Right lung (tissue), 5 donors: ENCODE results near the gene SPOCK1. TPM values are rescaled to one million over a fixed set of nuclear protein-coding genes. Genes with fewer than 3 reads are reported as not detected.

Experiments used
- DNase-seq, 2 donors: peaks; one replicate each; pipeline ENCODE4 v3.0.0-alpha.2; 2013
- polyA plus RNA-seq, 5 donors: library from polyadenylated mRNA; unstranded; fragments of 120-200 nt; gene quantifications; one replicate each; pipeline versions ENCODE4 v1.2.1 to v1.2.3, GENCODE V29; 2013; ENCODE audit warnings: inconsistent platforms in 1 of 5, low replicate concordance in 1 of 5; ENCODE audit not compliant: insufficient read length in 5 of 5, insufficient read depth in 1 of 5

The SPOCK1 gene
- polyA plus RNA-seq, 5 donors, result 0.43 to 1.4 (median 0.55) TPM

- DNase-seq, result no peak
These were observed 202.8 kb downstream of the SPOCK1 start for GRCh38 chr5:137296213-137296781.

DNA sequence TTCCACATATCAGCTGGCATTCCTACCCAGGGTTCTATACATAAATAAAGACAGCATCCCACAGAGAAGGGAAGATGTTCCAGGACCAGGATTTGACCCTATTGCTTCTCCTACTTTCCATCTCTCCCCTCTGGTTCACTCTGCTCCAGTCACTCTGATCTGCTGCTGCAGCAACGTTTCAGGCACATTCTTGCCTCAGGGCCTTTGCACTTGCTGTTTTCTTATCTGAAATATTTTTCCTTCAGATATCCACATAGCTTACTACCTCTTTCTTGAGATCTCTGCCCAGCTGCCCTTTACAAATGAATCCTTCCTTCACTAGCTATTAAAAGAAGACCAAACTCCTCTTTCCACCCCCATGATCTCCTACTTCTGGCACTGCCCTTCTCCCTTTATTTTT, 204.5 kb downstream of the SPOCK1 start:
- DNase-seq, result no peak

GRCh38 chr5:137292461-137293027, 206.6 kb downstream of the SPOCK1 start:
- DNase-seq, result no peak

DNA sequence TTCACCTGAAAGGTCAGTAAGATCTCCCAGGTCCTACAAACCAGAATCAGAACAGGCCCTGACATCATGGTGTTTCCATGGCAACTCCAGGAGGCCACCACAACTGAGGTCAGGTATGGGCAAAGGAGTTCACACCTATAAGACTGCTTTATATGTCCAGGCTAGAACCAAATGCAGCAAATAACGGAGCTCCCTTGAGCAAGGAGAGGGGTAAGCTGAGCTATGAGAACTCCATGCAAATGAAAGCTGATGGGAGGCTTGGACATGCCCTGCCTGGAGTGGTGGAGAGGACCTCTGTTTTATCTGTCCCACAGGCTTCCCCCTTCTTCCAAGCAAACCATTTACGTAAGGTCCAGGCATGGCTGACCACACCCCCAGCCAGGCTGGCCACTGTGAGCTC, 207.7 kb downstream of the SPOCK1 start:
- no peak for DNase-seq

DNA sequence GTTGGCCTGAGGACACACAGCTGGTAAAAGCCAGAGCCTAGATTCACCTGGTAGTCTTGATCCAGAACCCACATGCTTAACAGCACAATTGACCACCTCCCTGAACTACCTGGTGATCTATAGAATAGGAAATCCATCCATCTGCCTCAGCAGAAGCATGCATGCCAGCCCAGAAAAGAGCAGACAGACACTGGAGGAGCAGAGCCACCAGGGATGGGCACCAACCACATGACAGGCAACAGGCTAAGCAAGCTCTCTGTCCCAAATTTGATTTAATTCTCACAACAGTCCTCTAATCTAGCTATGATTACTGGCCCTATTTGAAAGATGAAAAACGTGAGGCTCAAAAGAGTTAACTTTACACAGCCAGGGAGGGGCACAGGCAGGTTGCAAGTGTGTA, 208.1 kb downstream of the SPOCK1 start:
- no peak for DNase-seq

- no peak for DNase-seq
These were observed 208.8 kb downstream of the SPOCK1 start for GRCh38 chr5:137290373-137290772.

GRCh38 chr5:137289856-137290255, 209.3 kb downstream of the SPOCK1 start:
- DNase-seq, result no peak

DNA sequence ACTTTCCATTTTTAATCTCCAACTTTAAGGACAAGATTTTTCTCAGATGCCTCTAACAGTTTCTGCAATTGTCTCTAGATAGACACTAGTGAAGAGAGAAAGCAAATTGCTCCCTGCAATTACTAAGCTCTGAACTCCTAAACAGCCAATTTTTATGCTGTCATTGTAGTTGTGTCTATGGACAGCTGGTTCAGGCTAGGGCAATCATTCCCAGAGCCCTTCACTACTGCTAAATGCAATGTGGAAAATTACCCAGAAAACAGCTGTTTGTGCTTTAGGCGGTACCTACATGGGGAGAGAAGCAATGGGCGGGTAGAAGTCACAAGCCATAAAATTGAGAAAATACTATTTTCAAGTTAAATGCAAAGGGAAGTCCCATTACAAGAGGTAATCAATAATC, 211.6 kb downstream of the SPOCK1 start:
- no peak for DNase-seq

- DNase-seq, result no peak
These were observed 213.0 kb downstream of the SPOCK1 start for GRCh38 chr5:137286025-137286610.

DNA sequence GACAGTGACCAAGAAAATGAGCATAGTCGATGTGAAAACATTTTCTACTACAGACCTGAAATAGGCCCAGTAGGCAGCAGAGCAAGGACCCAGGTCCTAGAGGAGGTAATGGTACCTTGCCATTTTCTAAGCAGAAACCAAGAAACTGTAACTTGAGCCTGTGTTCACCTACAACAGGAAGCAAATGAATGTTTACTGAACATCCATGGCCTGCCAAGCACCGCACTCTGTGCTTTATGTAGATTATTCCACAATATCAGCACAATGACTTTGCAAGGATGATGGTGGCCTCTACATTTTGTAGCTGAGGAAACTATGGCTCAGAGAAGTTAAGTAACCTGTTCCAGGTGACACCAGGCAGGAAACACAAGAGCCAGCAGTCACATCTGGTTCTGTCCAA, 215.3 kb downstream of the SPOCK1 start:
- DNase-seq, result no peak

DNA sequence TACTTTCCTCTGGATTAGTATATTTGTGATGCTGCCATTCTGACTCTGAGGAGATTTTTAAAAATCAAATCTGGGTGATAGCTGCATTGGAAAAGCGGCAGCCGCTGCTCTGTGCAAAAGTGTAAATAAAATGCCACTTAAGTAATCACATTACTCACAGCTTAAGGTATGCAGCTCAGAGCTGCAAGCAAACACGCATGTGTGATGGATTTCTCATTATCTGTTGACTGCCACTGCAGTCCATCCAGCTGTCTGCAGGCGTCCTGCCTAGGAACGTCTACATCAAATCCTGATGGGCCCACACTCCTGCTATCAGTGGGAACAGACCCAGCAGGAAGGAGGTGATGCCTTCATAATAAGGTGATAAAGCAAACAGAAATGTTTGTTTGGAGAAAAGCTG, 216.9 kb downstream of the SPOCK1 start:
- no peak for DNase-seq

DNA sequence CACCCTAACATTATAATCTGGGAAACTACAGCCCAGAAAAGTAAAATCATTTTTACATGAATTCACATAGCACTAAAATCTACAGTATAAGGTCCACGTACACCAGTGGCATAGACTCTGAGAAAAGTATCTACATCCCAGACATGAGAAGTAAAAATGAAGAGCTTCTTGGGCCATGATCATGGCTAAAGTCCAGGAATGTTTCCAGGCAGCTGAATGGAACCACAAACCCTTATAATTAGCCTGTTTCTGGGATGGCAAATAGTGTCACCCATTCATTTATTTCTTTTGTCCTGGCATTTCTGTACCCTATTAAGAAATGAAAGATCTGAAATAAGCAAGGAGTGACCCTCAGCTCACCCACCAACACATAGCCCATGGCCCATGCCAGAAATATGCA, 217.9 kb downstream of the SPOCK1 start:
- no peak for DNase-seq

- DNase-seq, result no peak
These were observed 218.5 kb downstream of the SPOCK1 start for GRCh38 chr5:137280656-137281055.

DNA sequence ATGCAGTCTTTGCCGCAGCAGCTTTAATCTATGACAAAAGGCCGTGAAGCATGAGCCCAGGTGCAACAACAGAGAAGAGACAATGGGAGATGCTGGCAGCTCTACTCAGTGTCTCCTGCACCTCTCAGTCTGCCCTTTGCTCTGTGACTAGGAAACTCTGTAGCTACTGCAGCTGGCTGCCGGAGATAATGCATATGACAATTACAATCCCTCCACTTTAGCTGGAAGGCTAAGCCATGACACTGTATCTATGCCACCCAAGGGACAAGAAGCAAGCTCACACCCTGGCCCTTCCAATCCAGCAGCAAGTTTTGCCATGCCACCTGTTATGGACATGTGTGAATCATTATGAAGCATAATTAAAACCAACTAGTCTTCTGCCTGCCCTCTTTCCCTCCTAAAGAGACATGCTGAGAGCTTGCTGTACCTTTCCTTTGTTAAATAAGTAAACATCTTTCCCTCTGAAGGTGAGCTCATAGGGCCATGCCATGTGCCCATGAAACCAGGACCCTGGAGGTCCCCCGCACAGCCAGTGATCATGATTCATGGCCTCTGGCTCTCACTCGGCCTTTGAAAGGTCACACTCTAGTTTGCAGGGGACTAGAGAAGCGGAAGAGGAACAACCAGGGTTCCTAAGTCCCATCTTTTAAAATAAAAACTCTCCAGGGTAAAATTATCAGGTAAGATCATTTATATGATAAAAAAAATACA, 219.4 kb downstream of the SPOCK1 start:
- DNase-seq, result no peak

GRCh38 chr5:137278476-137278875, 220.7 kb downstream of the SPOCK1 start:
- no peak for DNase-seq

DNA sequence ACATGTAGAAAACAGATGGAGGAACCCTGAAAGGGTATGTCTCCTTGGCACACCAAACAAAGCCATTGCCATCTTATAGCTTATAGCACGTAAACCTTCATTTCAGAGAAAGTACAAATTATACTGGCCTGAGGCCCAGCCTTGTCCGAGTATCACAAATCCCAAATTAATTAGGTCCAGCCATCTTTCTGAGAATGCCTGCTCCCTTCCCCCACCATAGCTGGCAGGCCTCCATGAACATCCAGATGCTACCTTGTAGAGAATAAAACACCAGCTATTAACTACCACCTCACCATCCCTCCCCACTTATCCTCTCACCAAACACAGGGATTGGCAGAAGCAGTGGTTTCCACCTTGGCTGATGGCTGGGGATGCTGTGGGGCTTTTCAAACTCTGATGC, 224.0 kb downstream of the SPOCK1 start:
- no peak for DNase-seq

- DNase-seq, result no peak
These were observed 225.6 kb downstream of the SPOCK1 start for GRCh38 chr5:137273511-137273910.

DNA sequence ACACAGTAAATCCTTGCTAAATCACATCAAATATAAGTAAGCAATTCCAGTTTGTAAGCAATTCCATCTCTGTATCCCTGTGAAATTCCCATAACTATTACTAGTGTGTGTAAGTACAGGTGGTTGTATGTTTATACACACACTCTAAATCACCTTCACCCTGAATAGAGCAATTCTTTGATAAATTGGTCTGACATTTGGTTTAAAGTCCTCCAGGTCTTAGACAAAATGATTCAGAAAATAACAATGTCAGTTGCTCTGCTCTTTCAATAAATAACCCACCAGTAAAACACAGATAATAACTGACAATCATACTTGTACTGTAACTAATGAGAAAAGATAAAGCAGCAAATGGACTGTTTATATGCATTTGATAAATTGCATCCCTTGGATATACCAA, 226.3 kb downstream of the SPOCK1 start:
- no peak for DNase-seq

DNA sequence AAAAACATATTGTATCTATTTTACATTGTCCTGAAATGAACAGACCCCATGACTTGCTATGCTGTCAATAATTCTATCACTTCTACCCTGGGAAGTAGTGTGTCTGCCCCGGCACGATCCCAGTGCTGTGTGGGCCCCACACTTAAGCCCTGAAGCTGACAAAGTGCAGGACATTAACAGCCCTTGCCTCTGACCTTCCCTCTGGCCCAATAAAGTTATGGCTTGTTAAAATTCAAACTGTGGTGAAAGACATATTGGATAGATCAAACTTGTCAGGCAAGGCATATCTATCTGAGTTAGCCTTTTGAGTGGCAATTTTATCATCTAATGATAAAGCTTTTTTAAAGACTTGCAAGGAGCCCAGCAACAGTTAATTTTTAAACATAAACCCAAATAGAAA, 229.2 kb downstream of the SPOCK1 start:
- no peak for DNase-seq

GRCh38 chr5:137269274-137269673, 229.9 kb downstream of the SPOCK1 start:
- DNase-seq, result no peak

GRCh38 chr5:137268646-137269045, 230.5 kb downstream of the SPOCK1 start:
- no peak for DNase-seq

DNA sequence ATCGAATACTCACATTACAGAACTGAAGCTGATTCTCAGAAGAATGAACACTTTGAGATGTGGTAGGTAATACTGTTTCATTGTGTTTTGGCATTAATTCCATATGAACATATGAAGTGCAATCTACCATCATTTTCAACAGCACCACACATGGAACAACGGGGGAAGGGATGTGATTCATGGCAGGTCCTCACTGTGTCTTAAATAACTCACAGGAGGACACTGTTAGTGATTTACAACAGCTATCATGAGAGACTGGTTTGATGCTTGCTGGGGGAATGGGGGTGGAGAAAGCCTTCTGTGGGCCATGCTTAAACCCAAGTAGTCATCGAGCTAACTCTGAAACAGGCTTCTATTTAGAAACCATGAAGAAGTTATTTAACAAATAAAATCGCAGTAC, 232.9 kb downstream of the SPOCK1 start:
- DNase-seq, result no peak

DNA sequence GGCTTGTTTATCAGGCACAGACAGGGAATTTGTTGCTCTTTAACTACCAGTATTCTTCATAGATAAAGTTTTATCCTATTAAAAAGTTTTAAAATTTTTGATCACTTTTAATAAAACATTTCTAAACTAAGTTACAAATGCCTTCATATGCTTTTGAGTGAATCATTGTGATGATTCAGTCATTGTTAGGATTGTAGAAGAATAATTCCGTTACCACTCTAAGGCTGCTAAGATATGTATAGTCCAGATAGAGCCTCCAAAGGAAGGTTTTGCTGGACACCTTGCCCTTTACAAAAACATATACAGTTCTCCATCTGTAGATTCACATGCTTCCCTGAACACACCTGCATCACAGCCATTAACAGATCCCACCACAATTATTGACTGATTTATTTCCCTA, 233.7 kb downstream of the SPOCK1 start:
- no peak for DNase-seq
